Stimulated activated memory B cell treated with anti-CD40 and anti-IgM and Interleukin-4, amounts not matched to agents 10 μg/mL and 1 μg/mL and 100 μg/mL, for 72 hours (primary cell): ENCODE data around the gene ACSF3.

Experiments
- ATAC-seq: fragments of 150-1000 bp; cut with Tn5 transposase; 2 replicates; pipeline ENCODE4 v1.10.0; 2021
- H3K27ac Mint-ChIP-seq: one replicate; pipeline ENCODE4 v1.8.0; 2022; ENCODE audit warnings: mild to moderate bottlenecking, mixed read lengths
- H3K27me3 Mint-ChIP-seq: one replicate; pipeline ENCODE4 v1.8.0; 2022; ENCODE audit warnings: mixed read lengths
- H3K36me3 Mint-ChIP-seq: one replicate; pipeline ENCODE4 v1.8.0; 2022; ENCODE audit warnings: mixed read lengths
- H3K4me1 Mint-ChIP-seq: one replicate; pipeline ENCODE4 v1.8.0; 2022; ENCODE audit warnings: mixed read lengths
- H3K4me3 Mint-ChIP-seq: one replicate; pipeline ENCODE4 v1.8.0; 2022; ENCODE audit warnings: mild to moderate bottlenecking, moderate library complexity, mixed read lengths
- H3K9me3 Mint-ChIP-seq: one replicate; pipeline ENCODE4 v1.8.0; 2022; ENCODE audit warnings: mixed read lengths

ACSF3 gene

DNA sequence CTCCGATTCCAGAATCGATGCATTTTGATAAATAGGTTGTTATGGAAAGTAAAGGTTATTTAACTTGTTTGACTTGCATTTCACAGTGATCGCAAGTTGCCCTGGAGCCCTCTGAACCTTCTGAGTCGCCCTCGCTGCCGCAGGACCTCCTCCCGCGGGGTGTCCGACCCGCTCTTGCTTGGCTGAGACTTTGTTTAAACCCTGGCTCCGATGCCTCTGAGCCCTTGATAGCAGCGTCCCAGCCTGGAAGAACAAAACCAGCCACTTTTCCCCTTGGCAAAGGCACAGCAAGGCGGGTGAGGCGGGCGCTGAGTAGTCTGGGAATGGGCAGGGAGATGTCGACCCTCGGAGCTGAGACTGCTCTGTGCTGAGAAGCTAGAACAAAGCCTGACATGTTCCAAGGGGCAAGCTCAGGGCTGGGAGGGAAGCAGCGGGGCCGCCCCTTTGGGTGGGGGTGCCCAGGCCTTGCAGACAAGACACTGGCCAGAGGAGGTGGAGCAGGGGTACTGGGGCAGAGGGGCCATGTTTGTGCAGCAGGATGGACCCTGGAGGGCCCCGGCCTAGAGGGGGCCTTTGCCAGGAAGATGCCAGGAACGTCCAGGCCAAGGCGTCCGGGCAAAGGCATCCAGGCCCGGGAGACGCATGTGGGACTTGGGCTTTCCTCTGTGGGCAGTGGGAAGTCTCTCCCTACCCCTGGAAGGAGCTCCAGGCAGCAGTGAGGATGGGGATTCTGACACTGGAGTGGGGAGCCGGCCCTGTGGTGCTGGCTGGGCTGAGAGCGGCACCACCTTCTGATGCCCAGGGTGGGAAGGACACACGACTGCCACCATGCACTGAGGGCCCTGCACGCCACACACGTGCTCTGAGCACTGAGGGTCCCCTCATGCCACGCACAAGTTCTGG is 47.6 kb downstream of the ACSF3 start:
- Mint-ChIP-seq H3K9me3 (no peaks in the 10 kb centered on the region), H3K4me1 (no peaks in the 10 kb centered on the region), H3K4me3 (no peak overlapping the region), H3K27me3 (no peaks in the 10 kb centered on the region), H3K36me3 (peaks cover 30% of the 10 kb centered on the region), H3K27ac (no peak overlapping the region)
- no peak for ATAC-seq

DNA sequence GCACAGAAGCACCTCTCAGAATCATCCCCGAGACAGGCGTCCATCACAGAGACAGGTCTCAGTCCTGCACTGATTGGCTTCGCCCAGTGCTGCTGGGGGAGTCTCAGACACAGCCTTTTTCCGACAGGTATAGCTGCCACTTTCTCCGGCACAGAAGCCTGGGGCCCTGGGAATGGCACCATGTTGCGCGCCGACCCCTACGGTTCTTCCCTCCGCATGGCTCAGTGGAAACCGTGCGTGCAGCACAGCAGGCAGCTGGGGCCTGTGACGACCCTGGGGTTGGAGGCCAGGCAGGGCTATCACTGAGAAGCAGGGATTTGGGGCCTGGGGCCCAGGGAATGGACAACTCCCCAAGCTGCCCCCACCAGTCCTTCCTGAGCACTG is 48.2 kb downstream of the ACSF3 start:
- Mint-ChIP-seq H3K27me3 (no peaks in the 10 kb centered on the region), H3K4me1 (no peaks in the 10 kb centered on the region), H3K4me3 (no peak overlapping the region), H3K9me3 (no peaks in the 10 kb centered on the region), H3K27ac (no peak overlapping the region), H3K36me3 (peaks cover 33% of the 10 kb centered on the region)
- ATAC-seq: no peak

DNA sequence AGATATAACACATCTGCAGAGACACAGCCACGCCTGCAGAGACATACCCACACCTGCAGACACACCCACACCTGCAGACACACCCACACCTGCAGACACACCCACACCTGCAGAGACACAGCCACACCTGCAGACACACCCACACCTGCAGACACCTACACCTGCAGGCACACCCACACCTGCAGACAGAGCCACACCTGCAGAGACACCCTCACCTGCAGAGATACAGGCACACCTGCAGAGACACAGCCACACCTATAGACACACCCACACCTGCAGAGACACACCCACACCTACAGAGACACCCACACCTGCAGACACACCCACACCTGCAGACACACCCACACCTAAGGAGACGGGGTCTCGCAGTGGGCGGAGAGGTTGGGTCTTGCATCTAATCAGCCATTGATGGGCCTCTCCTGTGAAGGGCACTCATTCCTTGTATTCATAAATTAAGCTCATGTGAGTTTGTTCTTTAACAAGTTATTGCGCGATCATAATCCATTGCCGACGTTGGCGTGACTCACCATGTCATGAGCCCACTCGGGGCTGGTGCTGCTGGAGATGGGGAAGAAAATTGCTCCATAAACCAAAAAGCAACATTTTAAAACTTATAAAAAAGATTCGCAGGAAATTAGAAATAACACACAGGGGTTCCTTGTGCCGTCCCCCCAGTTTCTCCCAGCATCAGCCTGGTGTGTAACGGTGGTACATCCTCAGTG is 49.0 kb downstream of the ACSF3 start:
- Mint-ChIP-seq H3K4me1 (no peaks in the 10 kb centered on the region), H3K27ac (no peak overlapping the region), H3K27me3 (no peaks in the 10 kb centered on the region), H3K4me3 (no peak overlapping the region), H3K9me3 (no peaks in the 10 kb centered on the region), H3K36me3 (peaks cover 33% of the 10 kb centered on the region)
- ATAC-seq: no peak

DNA sequence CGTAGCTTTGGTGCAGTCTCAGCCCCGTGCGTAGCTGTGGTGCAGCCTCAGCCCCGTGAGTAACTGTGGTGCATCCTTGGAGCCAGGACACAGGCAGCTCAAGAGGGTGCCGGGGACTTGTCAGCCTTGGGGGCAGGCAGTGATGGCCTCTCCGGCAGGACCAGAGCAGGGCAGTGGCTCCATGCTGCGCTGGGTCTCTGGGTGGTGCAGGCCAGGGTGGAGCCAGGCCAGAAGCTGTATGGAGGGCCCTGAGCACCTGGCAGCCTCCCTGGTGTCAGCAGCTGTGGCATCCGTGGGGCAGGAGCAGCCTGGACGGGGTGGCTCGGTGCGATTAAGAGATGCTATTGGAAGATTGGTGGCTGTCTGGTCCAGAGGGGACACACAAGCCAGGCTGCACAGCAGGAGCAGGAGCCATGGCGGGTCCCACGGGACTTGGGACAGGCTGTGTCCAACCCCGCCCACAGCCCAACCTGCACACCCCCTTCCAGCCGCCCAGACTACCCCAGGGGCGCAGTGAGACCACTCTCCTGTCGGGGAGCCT is 49.6 kb downstream of the ACSF3 start:
- H3K27ac Mint-ChIP-seq: no peak overlapping the region
- no peaks in the 10 kb centered on the region for H3K4me1 Mint-ChIP-seq
- no peaks in the 10 kb centered on the region for H3K27me3 Mint-ChIP-seq
- H3K9me3 Mint-ChIP-seq: no peaks in the 10 kb centered on the region
- H3K4me3 Mint-ChIP-seq: no peak overlapping the region
- peaks cover 40% of the 10 kb centered on the region for H3K36me3 Mint-ChIP-seq
- no peak for ATAC-seq

DNA sequence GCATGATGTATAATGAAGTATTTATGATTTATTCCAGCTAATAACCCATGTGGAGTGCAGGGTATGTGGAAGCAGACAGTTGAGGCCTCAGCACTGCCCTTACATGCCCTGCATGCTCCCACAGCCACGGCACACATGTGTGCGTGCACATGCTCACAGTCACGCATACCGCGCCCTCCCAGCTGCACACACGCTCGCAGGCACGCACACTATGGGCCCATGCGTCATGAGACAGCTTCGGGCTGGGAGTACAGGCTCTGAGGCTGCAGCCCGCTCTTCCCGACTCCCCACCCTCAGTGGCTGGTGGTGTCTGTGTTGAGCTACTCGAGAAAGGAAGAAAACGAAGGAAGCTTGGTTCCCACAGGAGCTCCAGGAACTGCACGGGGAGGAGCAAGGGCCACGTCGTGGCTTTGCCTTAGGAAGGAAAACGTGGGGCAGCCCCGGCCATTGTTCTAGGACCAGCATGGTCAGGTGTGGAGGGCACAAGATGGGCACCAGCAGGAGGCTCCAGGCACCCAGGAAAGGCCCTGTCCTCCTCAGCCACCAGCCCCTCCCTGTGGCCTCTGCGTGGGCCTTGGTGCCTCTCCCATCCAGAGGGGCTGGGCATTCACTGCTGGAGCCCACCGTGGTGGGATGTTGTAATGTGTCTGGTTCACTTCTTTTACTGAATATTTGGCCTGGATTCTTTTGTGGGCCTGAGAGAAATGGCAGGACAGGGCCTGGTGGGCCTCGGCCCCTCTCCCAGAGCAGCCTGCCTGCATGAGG is 50.4 kb downstream of the ACSF3 start:
- Mint-ChIP-seq H3K4me3 (no peak overlapping the region), H3K9me3 (peaks cover 5% of the 10 kb centered on the region), H3K4me1 (no peaks in the 10 kb centered on the region), H3K27me3 (no peaks in the 10 kb centered on the region), H3K36me3 (peaks cover 48% of the 10 kb centered on the region), H3K27ac (no peak overlapping the region)
- no peak for ATAC-seq

DNA sequence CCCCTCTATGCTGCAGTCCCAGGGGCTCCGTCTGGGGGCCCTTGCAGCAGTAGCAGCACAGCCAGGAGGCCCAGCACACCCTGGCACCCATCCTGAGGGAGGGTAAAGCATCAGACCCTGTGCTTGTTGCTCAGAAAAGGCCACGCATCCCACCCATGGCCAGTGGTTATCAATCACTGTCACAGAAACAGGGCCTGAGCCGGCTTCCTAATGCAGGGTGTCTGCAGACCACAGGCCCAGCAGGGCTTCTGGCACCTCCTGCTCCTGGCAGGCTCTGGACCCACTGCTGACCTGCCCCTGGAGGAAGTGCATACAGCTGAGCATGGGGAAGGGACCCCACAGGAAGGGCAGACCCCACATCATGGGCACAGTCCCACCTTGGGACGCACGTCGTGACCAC is 51.0 kb downstream of the ACSF3 start:
- no peak overlapping the region for H3K27ac Mint-ChIP-seq
- no peaks in the 10 kb centered on the region for H3K27me3 Mint-ChIP-seq
- H3K4me1 Mint-ChIP-seq: no peaks in the 10 kb centered on the region
- H3K4me3 Mint-ChIP-seq: no peak overlapping the region
- ATAC-seq: no peak
- peaks cover 54% of the 10 kb centered on the region for H3K36me3 Mint-ChIP-seq
- peaks cover 10% of the 10 kb centered on the region for H3K9me3 Mint-ChIP-seq

DNA sequence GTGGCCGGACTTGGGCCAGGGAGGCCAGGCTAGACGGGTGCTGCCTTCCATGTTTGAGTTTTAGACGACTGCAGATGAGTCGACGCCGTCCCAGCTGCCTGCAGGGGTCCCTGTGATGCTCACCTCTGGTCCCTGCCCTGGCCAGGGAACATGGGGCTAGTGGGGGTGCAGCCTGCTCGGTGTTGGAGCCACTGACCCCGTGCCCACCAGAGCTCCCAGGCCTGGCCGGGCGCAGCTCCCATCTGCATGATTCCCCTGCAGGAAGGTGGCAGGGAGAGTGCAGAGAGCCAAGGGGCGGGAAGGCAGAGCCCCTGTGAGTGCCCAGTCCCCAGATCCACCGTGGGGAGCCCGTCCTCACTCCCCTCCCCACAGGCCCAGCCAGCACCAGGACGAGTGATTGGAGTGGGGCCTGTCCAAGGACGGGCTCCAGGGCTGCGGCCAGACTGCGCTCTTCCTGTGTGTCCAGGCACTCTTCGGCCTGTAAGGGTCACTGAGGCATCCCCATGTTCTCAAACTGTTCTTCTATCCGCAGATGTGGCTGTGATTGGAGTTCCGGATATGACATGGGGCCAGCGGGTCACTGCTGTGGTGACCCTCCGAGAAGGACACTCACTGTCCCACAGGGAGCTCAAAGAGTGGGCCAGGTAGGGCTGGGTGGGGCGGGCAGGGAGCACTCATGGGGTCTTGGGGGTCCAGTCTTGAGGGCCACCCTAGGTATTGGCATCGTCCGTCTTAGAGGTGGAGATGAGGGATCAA is 51.9 kb downstream of the ACSF3 start:
- Mint-ChIP-seq H3K9me3 (peaks cover 10% of the 10 kb centered on the region), H3K27ac (no peak overlapping the region), H3K4me1 (no peaks in the 10 kb centered on the region), H3K36me3 (peaks cover 58% of the 10 kb centered on the region), H3K4me3 (no peak overlapping the region), H3K27me3 (no peaks in the 10 kb centered on the region)
- ATAC-seq: no peak

DNA sequence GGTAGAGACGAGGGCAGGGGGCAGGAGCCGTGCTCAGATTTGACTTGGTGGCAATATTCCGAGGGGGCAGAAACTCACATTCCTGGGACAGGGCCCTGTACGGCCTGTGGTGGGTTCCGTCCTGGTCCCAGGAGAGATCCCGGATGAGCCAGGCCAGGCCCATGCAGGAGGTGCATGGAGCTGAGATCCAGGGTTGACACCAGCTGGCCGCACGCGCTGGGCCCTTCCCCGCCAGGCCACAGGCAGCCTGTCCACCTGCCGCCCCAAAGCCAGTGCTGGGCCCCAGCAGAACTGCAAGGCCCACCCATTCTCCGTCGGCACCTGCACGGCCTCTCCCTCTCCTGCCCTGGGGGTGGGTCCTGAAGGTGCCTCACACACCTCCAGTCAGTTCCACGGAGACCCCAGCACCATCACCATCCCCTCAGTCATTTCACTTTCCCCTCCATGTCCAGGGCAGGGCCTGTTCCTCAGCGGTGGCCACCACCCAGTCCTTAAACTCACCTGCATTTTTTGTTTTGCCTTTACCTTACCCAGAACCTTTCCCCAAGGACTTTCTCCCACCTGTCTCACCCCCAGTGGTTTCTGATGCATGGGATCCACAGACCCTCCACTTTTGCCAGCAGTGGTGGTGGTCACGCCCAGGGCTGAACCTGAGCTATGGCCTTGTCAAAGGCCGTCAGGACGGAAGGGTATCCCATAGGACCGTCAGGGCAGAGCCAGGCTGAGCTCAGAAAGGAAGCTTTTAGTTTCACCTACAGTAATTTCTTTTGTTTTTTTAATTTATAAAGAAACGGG is 52.8 kb downstream of the ACSF3 start:
- peaks cover 66% of the 10 kb centered on the region for H3K36me3 Mint-ChIP-seq

DNA sequence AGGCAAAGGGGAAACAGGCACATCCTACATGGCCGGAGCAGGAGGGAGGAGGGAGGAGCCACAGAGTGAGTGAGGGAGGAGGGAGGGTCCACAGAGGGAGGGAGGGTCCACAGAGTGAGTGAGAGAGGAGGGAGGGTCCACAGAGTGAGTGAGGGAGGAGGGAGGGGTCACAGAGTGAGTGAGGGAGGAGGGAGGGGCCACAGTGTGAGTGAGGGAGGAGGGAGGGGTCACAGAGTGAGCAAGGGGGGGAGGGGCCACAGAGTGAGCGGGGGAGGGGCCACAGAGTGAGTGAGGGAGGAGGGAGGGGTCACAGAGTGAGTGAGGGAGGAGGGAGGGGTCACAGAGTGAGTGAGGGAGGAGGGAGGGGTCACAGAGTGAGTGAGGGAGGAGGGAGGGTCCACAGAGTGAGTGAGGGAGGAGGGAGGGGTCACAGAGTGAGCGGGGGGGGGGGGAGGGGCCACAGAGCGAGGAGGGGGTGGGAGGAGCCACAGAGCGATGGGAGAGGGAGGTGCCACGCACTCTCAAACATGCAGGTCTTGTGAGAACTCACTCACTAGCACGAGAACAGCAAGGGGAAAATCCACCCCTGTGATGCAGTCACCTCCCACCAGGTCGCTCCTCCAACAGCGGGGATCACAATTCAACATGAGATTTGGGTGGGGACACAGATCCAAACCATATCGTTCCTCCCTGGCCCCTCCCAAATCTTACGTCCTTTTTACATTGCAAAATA is 53.6 kb downstream of the ACSF3 start:
- H3K4me3 Mint-ChIP-seq: no peak overlapping the region
- no peaks in the 10 kb centered on the region for H3K27me3 Mint-ChIP-seq
- H3K27ac Mint-ChIP-seq: no peak overlapping the region
- no peaks in the 10 kb centered on the region for H3K4me1 Mint-ChIP-seq
- no peak for ATAC-seq
- peaks cover 10% of the 10 kb centered on the region for H3K9me3 Mint-ChIP-seq
- H3K36me3 Mint-ChIP-seq: peaks cover 72% of the 10 kb centered on the region

More for the DNA sequence above, 52.8 kb downstream of the ACSF3 start:
- Mint-ChIP-seq H3K27ac (no peak overlapping the region), H3K27me3 (no peaks in the 10 kb centered on the region), H3K4me3 (no peak overlapping the region), H3K9me3 (peaks cover 10% of the 10 kb centered on the region), H3K4me1 (no peaks in the 10 kb centered on the region)
- no peak for ATAC-seq

DNA sequence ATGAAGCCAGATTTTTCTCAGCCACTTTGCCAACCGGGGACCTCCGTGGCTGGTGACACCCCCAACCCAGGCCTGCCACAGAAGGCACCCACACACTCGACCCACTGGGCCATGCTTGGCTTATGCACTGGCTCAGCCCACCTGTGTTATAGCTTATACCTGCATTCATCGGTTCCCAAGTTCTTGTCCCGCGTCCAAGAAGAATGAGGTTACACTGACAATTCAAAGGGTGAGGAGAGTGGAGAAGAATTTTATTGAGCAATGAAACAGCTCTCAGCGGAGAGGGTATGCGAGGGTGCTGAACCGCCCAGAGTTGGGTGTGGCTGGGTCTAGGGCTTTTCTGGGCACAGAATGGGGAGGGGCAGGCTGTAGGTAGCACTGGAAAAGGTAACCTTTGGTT is 55.7 kb downstream of the ACSF3 start:
- Mint-ChIP-seq H3K36me3 (peaks cover 65% of the 10 kb centered on the region), H3K4me1 (peaks cover 11% of the 10 kb centered on the region), H3K27ac (no peak overlapping the region), H3K4me3 (no peak overlapping the region), H3K27me3 (no peaks in the 10 kb centered on the region), H3K9me3 (peaks cover 12% of the 10 kb centered on the region)
- ATAC-seq: no peak

DNA sequence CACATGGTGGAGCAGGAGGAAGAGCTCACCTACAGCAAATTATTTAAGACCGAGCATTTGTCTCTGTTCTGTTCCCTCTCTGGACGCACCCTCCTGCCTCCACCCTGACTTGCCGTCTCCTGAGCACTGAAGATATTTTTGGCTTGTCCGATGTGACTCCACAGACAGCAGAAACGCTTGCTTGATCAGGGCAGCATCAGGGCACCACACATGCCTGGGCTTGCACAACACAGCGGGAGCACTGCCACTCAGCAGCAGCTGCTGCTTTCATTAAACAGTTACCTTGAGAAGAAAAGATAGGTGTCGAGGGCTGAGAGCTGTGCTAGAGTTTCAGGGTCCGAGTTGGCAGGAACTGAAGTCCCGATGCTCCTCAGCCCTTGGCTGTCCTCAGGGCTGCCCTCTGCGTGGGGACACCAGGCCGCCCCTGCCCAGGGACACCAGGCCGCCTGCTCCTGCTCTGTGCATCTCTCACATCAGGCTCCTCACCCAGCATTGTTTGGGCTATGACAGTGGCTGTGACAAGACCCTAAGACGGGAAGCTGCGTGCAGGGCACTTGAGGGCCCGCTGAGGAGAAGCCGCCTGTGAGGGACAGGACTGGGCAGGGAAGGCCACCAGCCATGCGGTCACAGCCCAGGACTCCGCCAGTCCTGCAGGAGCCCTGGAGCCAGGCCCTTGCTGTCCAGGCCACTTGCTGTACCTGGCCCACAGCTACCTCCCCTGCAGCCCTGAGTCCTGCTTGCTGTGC is 56.6 kb downstream of the ACSF3 start:
- peaks cover 12% of the 10 kb centered on the region for H3K9me3 Mint-ChIP-seq
- H3K27me3 Mint-ChIP-seq: no peaks in the 10 kb centered on the region
- no peak for ATAC-seq
- peaks cover 20% of the 10 kb centered on the region for H3K4me1 Mint-ChIP-seq
- peaks cover 65% of the 10 kb centered on the region for H3K36me3 Mint-ChIP-seq
- H3K4me3 Mint-ChIP-seq: no peak overlapping the region
- H3K27ac Mint-ChIP-seq: no peak overlapping the region

DNA sequence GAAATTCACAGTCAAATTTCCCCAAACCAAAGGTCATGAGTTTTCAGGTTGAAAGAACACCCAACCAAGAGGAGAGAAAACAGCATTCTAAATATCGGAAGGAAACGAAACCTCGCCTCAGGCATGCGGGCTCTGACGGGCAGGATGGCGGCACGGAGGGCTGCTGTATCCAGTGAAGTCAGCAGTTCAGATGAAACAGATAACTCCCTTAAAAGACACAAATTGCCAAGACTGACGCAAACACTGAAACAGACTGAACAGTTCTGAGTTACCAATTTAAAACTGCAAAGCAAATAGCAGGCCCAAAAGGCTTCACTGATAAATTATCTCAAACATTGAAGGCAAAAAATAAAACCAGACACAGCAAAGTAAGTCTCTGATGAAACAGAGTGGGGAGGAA is 57.3 kb downstream of the ACSF3 start:
- peaks cover 65% of the 10 kb centered on the region for H3K36me3 Mint-ChIP-seq
- H3K27ac Mint-ChIP-seq: no peak overlapping the region
- no peak overlapping the region for H3K4me3 Mint-ChIP-seq
- peaks cover 12% of the 10 kb centered on the region for H3K9me3 Mint-ChIP-seq
- no peak for ATAC-seq
- no peaks in the 10 kb centered on the region for H3K27me3 Mint-ChIP-seq
- peaks cover 27% of the 10 kb centered on the region for H3K4me1 Mint-ChIP-seq
